ENCODE data around the gene MCMBP.

DNA sequence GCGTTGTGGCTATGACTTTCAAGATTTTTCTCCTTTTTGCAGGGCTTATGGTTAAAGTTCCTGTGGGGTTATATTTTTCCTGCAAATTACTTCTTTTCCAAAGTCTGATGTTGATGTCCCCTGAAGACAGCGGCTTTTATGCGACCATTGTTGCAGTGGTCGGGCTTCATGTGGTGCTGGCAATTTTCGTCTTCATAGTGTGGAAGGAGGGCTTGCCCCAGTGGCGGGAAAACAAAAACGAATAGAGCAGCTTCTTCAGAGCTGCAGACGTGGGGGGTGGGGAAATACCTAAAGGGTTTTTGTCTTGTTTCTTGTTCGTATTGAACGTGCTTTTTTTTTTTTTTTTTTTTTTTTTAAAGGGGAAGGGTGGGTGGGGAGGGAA, 53.8 kb downstream of the MCMBP start:
- TF ChIP-seq, protein P1, sequence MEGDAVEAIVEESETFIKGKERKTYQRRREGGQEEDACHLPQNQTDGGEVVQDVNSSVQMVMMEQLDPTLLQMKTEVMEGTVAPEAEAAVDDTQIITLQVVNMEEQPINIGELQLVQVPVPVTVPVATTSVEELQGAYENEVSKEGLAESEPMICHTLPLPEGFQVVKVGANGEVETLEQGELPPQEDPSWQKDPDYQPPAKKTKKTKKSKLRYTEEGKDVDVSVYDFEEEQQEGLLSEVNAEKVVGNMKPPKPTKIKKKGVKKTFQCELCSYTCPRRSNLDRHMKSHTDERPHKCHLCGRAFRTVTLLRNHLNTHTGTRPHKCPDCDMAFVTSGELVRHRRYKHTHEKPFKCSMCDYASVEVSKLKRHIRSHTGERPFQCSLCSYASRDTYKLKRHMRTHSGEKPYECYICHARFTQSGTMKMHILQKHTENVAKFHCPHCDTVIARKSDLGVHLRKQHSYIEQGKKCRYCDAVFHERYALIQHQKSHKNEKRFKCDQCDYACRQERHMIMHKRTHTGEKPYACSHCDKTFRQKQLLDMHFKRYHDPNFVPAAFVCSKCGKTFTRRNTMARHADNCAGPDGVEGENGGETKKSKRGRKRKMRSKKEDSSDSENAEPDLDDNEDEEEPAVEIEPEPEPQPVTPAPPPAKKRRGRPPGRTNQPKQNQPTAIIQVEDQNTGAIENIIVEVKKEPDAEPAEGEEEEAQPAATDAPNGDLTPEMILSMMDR (IDR thresholded peaks at IDR 0.05): no peak
- no peak for TF ChIP-seq CHD2 (IDR thresholded peaks at IDR 0.05; ENCODE audit: low read length, partially characterized antibody)
- no peak for TF ChIP-seq SREBF2 (IDR thresholded peaks at IDR 0.05)
- no peak for TF ChIP-seq EP300 (IDR thresholded peaks at IDR 0.05)
- TF ChIP-seq, protein P2, sequence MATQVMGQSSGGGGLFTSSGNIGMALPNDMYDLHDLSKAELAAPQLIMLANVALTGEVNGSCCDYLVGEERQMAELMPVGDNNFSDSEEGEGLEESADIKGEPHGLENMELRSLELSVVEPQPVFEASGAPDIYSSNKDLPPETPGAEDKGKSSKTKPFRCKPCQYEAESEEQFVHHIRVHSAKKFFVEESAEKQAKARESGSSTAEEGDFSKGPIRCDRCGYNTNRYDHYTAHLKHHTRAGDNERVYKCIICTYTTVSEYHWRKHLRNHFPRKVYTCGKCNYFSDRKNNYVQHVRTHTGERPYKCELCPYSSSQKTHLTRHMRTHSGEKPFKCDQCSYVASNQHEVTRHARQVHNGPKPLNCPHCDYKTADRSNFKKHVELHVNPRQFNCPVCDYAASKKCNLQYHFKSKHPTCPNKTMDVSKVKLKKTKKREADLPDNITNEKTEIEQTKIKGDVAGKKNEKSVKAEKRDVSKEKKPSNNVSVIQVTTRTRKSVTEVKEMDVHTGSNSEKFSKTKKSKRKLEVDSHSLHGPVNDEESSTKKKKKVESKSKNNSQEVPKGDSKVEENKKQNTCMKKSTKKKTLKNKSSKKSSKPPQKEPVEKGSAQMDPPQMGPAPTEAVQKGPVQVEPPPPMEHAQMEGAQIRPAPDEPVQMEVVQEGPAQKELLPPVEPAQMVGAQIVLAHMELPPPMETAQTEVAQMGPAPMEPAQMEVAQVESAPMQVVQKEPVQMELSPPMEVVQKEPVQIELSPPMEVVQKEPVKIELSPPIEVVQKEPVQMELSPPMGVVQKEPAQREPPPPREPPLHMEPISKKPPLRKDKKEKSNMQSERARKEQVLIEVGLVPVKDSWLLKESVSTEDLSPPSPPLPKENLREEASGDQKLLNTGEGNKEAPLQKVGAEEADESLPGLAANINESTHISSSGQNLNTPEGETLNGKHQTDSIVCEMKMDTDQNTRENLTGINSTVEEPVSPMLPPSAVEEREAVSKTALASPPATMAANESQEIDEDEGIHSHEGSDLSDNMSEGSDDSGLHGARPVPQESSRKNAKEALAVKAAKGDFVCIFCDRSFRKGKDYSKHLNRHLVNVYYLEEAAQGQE (IDR thresholded peaks at IDR 0.05): no peak
